ENCODE data around the gene NUP35. TPM values are rescaled to one million over a fixed set of nuclear protein-coding genes. Genes with fewer than 3 reads are reported as not detected.

NUP35 gene
- total and polyA plus RNA-seq, 2 of the 4 experiments (the other 2 are of a cell fraction), result 10.9 to 23.3 TPM

DNA sequence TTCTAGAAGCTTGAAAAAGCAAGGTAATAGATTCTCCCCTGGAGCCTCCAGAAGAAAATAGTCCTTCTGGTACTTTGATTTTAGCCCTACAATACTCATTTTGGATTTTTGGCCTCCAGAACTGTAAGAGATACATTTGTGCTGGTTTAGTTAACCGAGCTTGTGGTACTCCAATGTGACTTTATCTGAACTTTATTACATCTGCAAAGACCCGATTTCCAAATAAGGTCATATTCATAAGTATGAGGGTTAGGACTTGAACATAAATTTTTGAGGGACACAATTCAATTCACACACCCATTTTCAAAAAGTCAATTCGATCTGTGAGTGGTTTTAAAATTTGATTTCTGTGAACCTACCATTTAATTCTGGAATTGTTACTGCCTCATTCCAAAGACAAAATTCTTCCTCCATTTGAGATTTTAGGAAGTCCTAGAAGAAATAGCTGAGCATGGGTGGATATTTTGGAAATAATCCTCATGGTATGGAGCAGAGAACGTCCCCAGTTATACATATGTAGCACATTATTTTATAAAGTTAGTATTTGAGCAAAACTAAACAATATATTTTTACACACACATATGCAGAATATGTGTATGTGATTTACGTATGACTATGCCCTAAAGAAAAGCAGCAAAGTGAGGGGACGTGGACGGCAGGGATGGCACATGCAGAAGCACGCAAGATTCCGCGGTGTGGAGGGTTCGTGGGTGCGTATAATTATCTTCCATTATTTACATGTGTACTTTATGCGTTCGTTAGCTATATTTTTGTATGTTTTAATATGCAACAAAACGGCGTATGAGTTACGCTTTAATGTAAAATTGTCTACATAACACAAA is 905 bp upstream of the NUP35 start (continued):
- TF ChIP-seq, protein P1, sequence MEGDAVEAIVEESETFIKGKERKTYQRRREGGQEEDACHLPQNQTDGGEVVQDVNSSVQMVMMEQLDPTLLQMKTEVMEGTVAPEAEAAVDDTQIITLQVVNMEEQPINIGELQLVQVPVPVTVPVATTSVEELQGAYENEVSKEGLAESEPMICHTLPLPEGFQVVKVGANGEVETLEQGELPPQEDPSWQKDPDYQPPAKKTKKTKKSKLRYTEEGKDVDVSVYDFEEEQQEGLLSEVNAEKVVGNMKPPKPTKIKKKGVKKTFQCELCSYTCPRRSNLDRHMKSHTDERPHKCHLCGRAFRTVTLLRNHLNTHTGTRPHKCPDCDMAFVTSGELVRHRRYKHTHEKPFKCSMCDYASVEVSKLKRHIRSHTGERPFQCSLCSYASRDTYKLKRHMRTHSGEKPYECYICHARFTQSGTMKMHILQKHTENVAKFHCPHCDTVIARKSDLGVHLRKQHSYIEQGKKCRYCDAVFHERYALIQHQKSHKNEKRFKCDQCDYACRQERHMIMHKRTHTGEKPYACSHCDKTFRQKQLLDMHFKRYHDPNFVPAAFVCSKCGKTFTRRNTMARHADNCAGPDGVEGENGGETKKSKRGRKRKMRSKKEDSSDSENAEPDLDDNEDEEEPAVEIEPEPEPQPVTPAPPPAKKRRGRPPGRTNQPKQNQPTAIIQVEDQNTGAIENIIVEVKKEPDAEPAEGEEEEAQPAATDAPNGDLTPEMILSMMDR (conservative IDR thresholded peaks at IDR 0.05; ENCODE audit: low read depth, low read length), result no peak

DNA sequence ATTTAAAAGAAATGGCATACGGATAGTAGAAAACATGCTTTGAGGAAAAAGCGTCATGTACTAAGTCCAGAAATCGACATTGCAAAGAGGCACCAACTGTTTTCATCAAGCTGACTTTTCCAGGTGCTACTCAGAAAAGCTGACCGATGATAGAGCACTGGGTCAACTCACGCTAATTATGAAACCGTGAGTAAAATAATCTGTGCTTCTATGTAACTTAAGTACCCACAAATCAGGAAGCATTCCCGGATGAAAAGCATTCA is 353 bp upstream of the NUP35 start:
- H3K4me3 ChIP-seq (ENCODE audit: insufficient read depth, low read depth, low read length), result peak overlapping the region; percentile 61
- TF ChIP-seq, protein P2, sequence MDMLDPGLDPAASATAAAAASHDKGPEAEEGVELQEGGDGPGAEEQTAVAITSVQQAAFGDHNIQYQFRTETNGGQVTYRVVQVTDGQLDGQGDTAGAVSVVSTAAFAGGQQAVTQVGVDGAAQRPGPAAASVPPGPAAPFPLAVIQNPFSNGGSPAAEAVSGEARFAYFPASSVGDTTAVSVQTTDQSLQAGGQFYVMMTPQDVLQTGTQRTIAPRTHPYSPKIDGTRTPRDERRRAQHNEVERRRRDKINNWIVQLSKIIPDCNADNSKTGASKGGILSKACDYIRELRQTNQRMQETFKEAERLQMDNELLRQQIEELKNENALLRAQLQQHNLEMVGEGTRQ (IDR thresholded peaks at IDR 0.05; ENCODE audit: low read depth, low read length), result no peak
- TF ChIP-seq CHD1 (IDR thresholded peaks at IDR 0.05; ENCODE audit: low read depth, low read length), result no peak
- no peak for TF ChIP-seq RFX5 (IDR thresholded peaks at IDR 0.05; ENCODE audit: low read depth, low read length)
- TF ChIP-seq MXI1 (IDR thresholded peaks at IDR 0.05; ENCODE audit: borderline replicate concordance, low read depth, low read length), result no peak
- no peak for TF ChIP-seq CEBPB (IDR thresholded peaks at IDR 0.05; ENCODE audit: low read depth, low read length)
- no peak for TF ChIP-seq BHLHE40 (IDR thresholded peaks at IDR 0.05; ENCODE audit: low read depth, low read length)
- H2AK5ac ChIP-seq (ENCODE audit: low read depth, low read length), result no peak overlapping the region
- H3K9me1 ChIP-seq (ENCODE audit: insufficient read depth, low read length), result no peaks in the 10 kb centered on the region
- peak overlapping the region; percentile 87 for H3K9ac ChIP-seq (ENCODE audit: low read depth, low read length)
- H3K9me3 ChIP-seq (ENCODE audit: control insufficient read depth, insufficient read depth, low read length), result no peaks in the 10 kb centered on the region
- peak overlapping the region; percentile 84 for H3K4ac ChIP-seq (ENCODE audit: low read depth, low read length)
- peak overlapping the region; percentile 83 for H2BK5ac ChIP-seq (ENCODE audit: low read depth, low read length, poor library complexity, severe bottlenecking)
- H3K23ac ChIP-seq (ENCODE audit: low read depth, low read length), result peak overlapping the region; percentile 98
- ChIA-PET POLR2A (ENCODE audit: unreplicated experiment) (no interaction called here), CTCF (interaction anchor here (0.6 to 0.9 kb wide), 2 partner anchors 18 to 370 kb away, joined by 3 read pairs; no protein-coding TSS in a partner anchor)
- H4K5ac ChIP-seq (ENCODE audit: low read depth, low read length), result peak overlapping the region; percentile 80
- H3K27me3 ChIP-seq (ENCODE audit: control insufficient read depth, insufficient read depth, low read length), result no peaks in the 10 kb centered on the region
- peak overlapping the region; percentile 89 for H3K56ac ChIP-seq (ENCODE audit: extremely low read depth, insufficient read depth, low read length)
- 0% methylated on average over 3 of the region's 7 CpGs; no CpG with 5 or more reads in 1 of the 2 experiments for WGBS, 2 experiments (ENCODE audit: extremely low coverage in 2 of 2, insufficient read length in 1 of 2)
- H3K4me1 ChIP-seq (ENCODE audit: control insufficient read depth, insufficient read depth, low read length), result peaks cover 4% of the 10 kb centered on the region; the same call in 1 of the 2 replicates
- H2AK9ac ChIP-seq (replicated peaks; ENCODE audit: low read depth, low read length, poor library complexity), result peak overlapping the region; percentile 12
- H2BK20ac ChIP-seq (ENCODE audit: low read depth, low read length), result peak overlapping the region; percentile 54; the same call in 1 of the 2 replicates
- peaks cover 0 to 17% of the 10 kb centered on the region in 2 experiments; a peak in 2 of 4 replicates for H3K79me1 ChIP-seq (ENCODE audit: low read depth in 1 of 2, low read length in 2 of 2)
- H4K91ac ChIP-seq (ENCODE audit: insufficient read depth, low read depth, low read length), result peak overlapping the region; percentile 80
- peak overlapping the region; percentile 92 to 97 for H4K8ac ChIP-seq (ENCODE audit: low read depth in 2 of 2, low read length in 2 of 2)
- H3K18ac ChIP-seq (ENCODE audit: low read depth, low read length), result peak overlapping the region; percentile 18
- peak overlapping the region; percentile 94 for H2AFZ ChIP-seq (replicated peaks; ENCODE audit: low read length, poor library complexity)
- H2BK15ac ChIP-seq (ENCODE audit: low read depth, low read length), result peak overlapping the region; percentile 84
- DNase-seq, result no peak
- dilution Hi-C loops (cut with HindIII; ENCODE audit: low sequenced_read_pairs, unreplicated experiment) (no loop called here), in situ Hi-C loops (cut with MboI; ENCODE audit: low sequenced_read_pairs) (no loop called here), intact Hi-C loops (cut with micrococcal nuclease) (loop anchor here (5.0 kb wide), 1 partner anchor 87 kb away; the partner anchor contains the start of gene NCKAP1)
- H2BK120ac ChIP-seq (ENCODE audit: low read depth, low read length), result peak overlapping the region; percentile 79
- peak overlapping the region; percentile 98 for H3K14ac ChIP-seq (replicated peaks; ENCODE audit: low read depth, low read length)
- H3K27ac ChIP-seq (ENCODE audit: insufficient read depth, low read length), result peak overlapping the region; percentile 71
- no peak for ATAC-seq (ENCODE audit: low read depth)
- BruUV-seq (replicated peaks), result no TSS peak
- no peaks in the 10 kb centered on the region for H3K36me3 ChIP-seq (ENCODE audit: control insufficient read depth, insufficient read depth, low read length)
- H4K20me1 ChIP-seq (ENCODE audit: insufficient read depth, low read length), result no peaks in the 10 kb centered on the region
- H3K4me2 ChIP-seq (ENCODE audit: low read depth, low read length), result peak overlapping the region; percentile 96
